Thymus (tissue), 11 donors: ENCODE measurements around the gene RABEPK. TPM values are rescaled to one million over a fixed set of nuclear protein-coding genes. Genes with fewer than 3 reads are reported as not detected.
"Not testable (repeated sequence)": the region's sequence is repeated elsewhere in the genome, so short reads cannot be mapped to it uniquely, and the experiment has no call there.

Source experiments
- DNase-seq, 9 donors: peaks; one replicate each; pipeline ENCODE4 v3.0.0-alpha.2; 2013; ENCODE audit warnings: low spot score in 9 of 9, low read depth in 6 of 9, missing footprints in 1 of 9
- H3K27ac ChIP-seq, 2 donors: one replicate each; pipeline ENCODE4 v1.5.1; 2013; ENCODE audit warnings: control low read depth in 1 of 2, low read depth in 1 of 2, low read length in 1 of 2, mild to moderate bottlenecking in 1 of 2, moderate library complexity in 1 of 2
- H3K27me3 ChIP-seq, 2 donors: one replicate each; pipeline ENCODE4 v1.5.1; 2013; ENCODE audit warnings: low read length in 1 of 2; ENCODE audit not compliant: control insufficient read depth in 2 of 2, insufficient read depth in 1 of 2
- H3K36me3 ChIP-seq, 2 donors: one replicate each; pipeline ENCODE4 v1.5.1; 2013; ENCODE audit warnings: low read length in 1 of 2, mild to moderate bottlenecking in 1 of 2, moderate library complexity in 1 of 2; ENCODE audit not compliant: control insufficient read depth in 2 of 2, insufficient read depth in 2 of 2
- H3K4me1 ChIP-seq, 2 donors: one replicate each; pipeline ENCODE4 v1.5.1; 2013; ENCODE audit warnings: low read length in 2 of 2; ENCODE audit not compliant: control insufficient read depth in 2 of 2, insufficient read depth in 2 of 2
- H3K4me3 ChIP-seq, 2 donors: one replicate each; pipeline ENCODE4 v1.5.1; 2013; ENCODE audit warnings: low read length in 2 of 2, control low read depth in 1 of 2, mild to moderate bottlenecking in 1 of 2
- H3K9me3 ChIP-seq, 2 donors: one replicate each; pipeline ENCODE4 v1.5.1; 2013; ENCODE audit warnings: low read length in 1 of 2, mild to moderate bottlenecking in 1 of 2; ENCODE audit not compliant: control insufficient read depth in 2 of 2, insufficient read depth in 1 of 2
- WGBS: extraction: QIAGEN DNeasy Blood & Tissue Kit; methylation state at CpG from one replicate; pipeline ENCODE4 v1.1.7; 2013; 5-methylcytosine and 5-hydroxymethylcytosine counted together
- polyA plus RNA-seq: library from polyadenylated mRNA; stranded (reverse); fragments of 200-250 nt; gene quantifications from one replicate; pipeline ENCODE4 v1.2.3, GENCODE V29; 2013
- total RNA-seq: library from RNA; stranded (reverse); fragments of 120-200 nt; gene quantifications from one replicate; pipeline ENCODE4 v1.2.4, GENCODE V29; 2013
- donor health status: healthy.

RABEPK gene
- total and polyA plus RNA-seq, 2 donors: 19.5 to 25.7 TPM

DNA sequence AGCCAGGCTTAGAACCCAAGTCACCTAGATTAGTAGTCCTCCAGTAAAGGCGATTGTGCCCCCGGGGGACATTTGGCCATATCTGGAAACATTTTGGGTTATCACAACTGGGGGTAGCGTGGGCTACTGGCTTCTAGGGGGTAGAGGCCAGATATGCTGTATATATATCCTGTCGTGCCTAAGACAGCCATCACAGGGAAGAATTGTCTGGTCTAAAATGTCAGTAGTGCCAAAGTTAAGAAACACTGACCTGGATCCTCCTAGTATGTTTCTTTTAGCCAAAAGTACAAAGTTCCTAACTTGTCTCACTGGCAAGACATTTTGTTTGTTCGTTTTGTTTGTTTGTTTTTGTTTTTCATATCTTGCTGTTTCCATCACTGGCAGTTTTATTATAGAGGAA is 13.8 kb downstream of the RABEPK start:
- Histone ChIP-seq H3K27ac (no peak overlapping the region), H3K27me3 (no peaks in the 10 kb centered on the region), H3K4me1 (no peaks in the 10 kb centered on the region), H3K9me3 (no peaks in the 10 kb centered on the region), H3K4me3 (no peak overlapping the region), H3K36me3 (peaks cover 13 to 15% of the 10 kb centered on the region in 2 donors)
- WGBS: 97% methylated on average over 5 of the region's 5 CpGs
- DNase-seq: no peak

DNA sequence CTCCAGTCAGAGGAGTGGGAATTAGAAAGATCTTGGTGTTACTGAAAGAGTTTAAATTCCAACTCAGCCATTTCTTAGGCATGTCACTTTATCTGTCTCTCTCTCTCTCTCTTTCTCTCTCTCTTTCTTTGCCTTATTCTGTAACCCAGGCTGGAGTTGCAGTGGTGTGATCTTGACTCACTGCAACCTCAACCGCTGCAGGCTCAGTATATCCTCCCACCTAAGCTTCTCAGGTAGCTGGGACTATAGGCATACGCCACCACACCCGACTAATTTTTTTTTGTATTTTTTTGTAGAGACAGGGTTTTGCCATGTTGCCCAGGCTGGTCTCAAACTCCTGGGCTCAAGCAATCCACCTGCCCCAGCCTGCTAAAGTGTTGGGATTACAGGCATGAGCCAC is 18.3 kb downstream of the RABEPK start:
- 99% methylated on average over 3 of the region's 3 CpGs for WGBS
- no peaks in the 10 kb centered on the region for H3K27me3 ChIP-seq
- H3K4me3 ChIP-seq: no peak overlapping the region
- DNase-seq: no peak
- H3K36me3 ChIP-seq: peaks cover 4 to 10% of the 10 kb centered on the region in 2 donors
- H3K27ac ChIP-seq: no peak overlapping the region
- no peaks in the 10 kb centered on the region for H3K4me1 ChIP-seq
- no peaks in the 10 kb centered on the region for H3K9me3 ChIP-seq

DNA sequence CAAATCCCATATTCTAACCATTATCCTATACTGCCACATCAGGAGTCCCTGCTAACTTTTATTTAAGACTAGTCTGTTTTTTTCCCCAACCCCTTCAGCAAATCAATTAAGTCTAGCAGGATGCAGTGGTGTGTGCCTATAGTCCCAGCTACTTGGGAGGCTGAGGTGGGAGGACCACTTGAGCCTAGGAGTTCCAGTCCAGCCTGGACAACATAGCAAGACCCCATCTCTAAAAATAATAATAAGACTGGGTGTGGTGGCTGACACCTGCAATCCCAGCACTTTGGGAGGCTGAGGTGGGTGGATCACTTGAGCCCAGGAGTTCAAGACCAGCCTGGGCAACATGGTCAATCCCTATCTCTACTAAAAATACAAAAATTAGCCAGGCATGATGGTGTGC is 24.5 kb downstream of the RABEPK start:
- peaks cover 9 to 20% of the 10 kb centered on the region in 2 donors for H3K36me3 ChIP-seq

DNA sequence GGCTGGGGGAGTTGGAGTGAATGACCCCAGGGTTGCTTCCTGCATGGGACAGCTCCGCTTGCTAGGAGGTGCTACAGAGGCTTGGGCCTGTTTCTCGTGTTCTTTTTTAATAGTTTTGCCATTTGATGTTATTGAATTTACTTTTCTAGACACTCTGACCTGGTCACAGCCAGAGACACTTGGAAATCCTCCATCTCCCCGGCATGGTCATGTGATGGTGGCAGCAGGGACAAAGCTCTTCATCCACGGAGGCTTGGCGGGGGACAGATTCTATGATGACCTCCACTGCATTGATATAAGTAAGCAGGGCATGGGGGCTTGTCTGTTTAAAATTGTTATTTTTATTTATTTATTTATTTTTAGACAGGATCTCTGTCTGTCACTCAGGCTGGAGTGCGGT is 27.4 kb downstream of the RABEPK start:
- DNase-seq: no peak
- H3K9me3 ChIP-seq: no peaks in the 10 kb centered on the region
- peaks cover 23% of the 10 kb centered on the region in 2 donors for H3K36me3 ChIP-seq
- H3K4me1 ChIP-seq: no peaks in the 10 kb centered on the region
- 97% methylated on average over 6 of the region's 6 CpGs for WGBS
- H3K27me3 ChIP-seq: no peaks in the 10 kb centered on the region
- no peak overlapping the region for H3K27ac ChIP-seq
- no peak overlapping the region for H3K4me3 ChIP-seq

More for the DNA sequence above, 24.5 kb downstream of the RABEPK start:
- not testable (repeated sequence) for H3K27me3 ChIP-seq, H3K9me3 ChIP-seq, H3K4me1 ChIP-seq, H3K27ac ChIP-seq, DNase-seq, H3K4me3 ChIP-seq

DNA sequence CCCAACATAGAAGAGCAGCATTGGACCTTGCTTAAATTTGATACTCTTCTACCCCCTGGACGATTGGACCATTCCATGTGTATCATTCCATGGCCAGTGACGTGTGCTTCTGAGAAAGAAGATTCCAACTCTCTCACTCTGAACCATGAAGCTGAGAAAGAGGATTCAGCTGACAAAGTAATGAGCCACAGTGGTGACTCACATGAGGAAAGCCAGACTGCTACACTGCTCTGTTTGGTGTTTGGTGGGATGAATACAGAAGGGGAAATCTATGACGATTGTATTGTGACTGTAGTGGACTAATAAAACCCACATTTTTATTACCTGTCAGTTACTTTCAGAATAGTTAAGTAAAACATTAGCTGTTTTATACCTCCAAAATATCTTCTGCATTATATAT is 33.3 kb downstream of the RABEPK start:
- 91% methylated on average over 3 of the region's 3 CpGs for WGBS
- H3K4me3 ChIP-seq: no peak overlapping the region
- H3K27ac ChIP-seq: no peak overlapping the region

DNA sequence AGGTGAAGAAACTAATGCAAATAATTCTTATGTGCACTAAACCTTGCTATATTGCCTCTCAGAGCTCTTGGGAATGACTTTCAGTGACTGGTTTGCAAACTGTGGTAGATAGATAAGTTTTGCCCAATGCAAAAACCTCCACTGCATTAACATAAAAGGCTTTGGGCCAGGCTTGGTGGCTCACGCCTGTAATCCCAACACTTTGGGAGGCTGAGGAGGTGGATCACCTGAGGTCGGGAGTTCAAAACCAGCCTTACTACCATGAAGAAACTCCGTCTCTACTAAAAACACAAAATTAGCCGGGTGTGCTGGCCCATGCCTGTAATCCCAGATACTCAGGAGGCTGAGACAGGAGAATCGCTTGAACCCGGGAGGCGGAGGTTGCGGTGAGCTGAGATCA is 33.8 kb downstream of the RABEPK start:
- not testable (repeated sequence) for H3K27ac ChIP-seq

More for the DNA sequence above, 33.3 kb downstream of the RABEPK start:
- Histone ChIP-seq H3K27me3 (no peaks in the 10 kb centered on the region), H3K4me1 (peaks cover 2 to 12% of the 10 kb centered on the region in 2 donors), H3K36me3 (peaks cover 38 to 65% of the 10 kb centered on the region in 2 donors), H3K9me3 (no peaks in the 10 kb centered on the region)
- no peak for DNase-seq

DNA sequence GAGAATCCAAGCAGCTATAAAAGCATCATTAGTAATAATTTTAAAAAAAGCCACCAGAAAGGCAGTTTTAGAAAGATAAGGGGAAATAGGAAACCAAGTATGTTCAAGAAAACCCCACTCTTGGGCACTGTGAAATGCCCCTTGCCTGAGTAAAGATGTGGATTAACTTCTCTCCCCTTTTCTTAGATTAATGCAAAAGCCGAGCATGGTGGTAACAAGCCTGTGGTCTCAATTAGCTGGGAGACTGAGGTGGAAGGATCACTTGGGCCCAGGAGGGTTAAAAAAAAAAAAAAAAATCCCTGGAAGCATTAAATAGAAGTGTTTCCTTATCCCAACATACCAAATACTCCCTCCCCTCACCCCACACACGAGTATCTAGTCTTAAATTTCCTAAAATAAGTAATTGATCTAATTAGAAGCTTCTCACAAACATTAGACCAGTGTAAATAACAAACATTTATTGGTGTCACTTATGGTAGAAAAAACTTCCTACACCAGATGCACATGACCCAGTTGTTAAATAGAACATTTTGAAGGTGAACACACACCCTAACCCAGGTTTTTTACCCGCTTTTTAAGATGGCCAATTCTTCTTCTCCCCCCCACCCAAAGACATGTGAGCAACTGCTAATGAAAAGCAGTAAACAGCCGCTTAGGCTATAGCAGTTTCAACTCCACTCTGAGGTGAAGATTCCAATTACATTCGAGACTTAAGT is 35.6 kb downstream of the RABEPK start:
- WGBS: 91% methylated on average over 5 of the region's 5 CpGs
- peaks cover 41 to 68% of the 10 kb centered on the region in 2 donors for H3K36me3 ChIP-seq
- no peaks in the 10 kb centered on the region for H3K27me3 ChIP-seq
- H3K4me3 ChIP-seq: no peak overlapping the region
- DNase-seq: no peak
- no peak overlapping the region for H3K27ac ChIP-seq
- peaks cover 2 to 22% of the 10 kb centered on the region in 2 donors for H3K4me1 ChIP-seq
- no peaks in the 10 kb centered on the region for H3K9me3 ChIP-seq

More for the DNA sequence above, 33.8 kb downstream of the RABEPK start:
- not testable (repeated sequence) for H3K9me3 ChIP-seq, H3K4me3 ChIP-seq, DNase-seq, H3K27me3 ChIP-seq
- 96% methylated on average over 8 of the region's 8 CpGs for WGBS
- H3K4me1 ChIP-seq: peaks cover 2 to 16% of the 10 kb centered on the region in 2 donors
- peaks cover 42 to 69% of the 10 kb centered on the region in 2 donors for H3K36me3 ChIP-seq

DNA sequence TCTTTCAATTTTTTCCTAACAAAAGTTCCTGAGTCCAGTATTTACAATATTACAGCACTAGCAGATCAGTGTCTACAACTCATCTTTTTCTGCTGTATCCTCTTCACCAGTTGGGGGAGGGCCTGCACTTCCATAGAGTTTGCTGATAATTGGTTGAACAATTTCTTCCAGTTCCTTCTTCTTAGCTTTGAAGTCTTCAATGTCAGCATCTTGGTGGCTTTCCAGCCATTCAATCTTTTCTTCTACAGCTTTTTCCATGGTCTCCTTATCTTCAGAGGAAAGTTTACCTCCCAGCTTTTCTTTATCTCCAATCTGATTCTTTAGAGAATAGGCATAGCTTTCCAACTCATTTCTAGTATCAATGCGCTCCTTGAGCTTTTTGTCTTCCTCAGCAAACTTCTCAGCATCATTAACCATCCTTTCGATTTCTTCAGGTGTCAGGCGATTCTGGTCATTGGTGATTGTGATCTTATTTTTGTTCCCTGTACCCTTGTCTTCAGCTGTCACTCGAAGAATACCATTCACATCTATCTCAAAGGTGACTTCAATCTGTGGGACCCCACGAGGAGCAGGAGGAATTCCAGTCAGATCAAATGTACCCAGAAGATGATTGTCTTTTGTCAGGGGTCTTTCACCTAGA is 36.3 kb downstream of the RABEPK start:
- 97% methylated on average over 5 of the region's 5 CpGs for WGBS
- not testable (repeated sequence) for DNase-seq

DNA sequence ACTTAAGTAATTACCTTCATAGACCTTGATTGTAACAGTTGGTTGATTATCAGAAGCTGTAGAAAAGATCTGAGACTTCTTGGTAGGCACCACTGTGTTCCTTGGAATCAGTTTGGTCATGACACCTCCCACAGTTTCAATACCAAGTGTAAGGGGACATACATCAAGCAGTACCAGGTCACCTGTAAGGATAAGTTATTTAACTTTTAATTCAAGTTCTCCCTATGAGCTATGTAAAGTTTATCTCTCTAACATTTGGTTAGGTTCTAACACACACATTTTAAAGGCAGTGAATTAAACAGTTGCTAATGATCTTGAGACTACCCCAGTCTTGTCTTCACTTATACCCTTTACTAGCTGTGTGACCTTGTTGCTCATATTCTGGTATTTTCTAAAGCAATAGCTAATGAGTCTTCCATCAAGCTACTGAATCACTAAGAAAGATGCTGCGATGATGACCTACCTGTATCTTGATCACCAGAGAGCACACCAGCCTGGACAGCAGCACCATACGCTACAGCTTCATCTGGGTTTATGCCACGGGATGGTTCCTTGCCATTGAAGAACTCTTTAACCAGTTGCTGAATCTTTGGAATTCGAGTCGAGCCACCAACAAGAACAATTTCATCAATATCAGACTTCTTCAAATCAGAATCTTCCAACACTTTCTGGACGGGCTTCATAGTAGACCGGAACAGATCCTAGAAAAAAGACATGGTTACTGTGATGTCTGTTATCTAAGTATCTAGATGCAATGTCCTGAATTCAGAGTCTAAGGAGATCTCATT is 38.0 kb downstream of the RABEPK start:
- H3K4me1 ChIP-seq: peaks cover 7 to 29% of the 10 kb centered on the region in 2 donors
- H3K27me3 ChIP-seq: no peaks in the 10 kb centered on the region

More for the DNA sequence above, 36.3 kb downstream of the RABEPK start:
- H3K27me3 ChIP-seq, H3K9me3 ChIP-seq, H3K4me3 ChIP-seq, H3K27ac ChIP-seq: not testable (repeated sequence)
- Histone ChIP-seq H3K4me1 (peaks cover 2 to 22% of the 10 kb centered on the region in 2 donors), H3K36me3 (peaks cover 36 to 65% of the 10 kb centered on the region in 2 donors)

More for the DNA sequence above, 38.0 kb downstream of the RABEPK start:
- no peak overlapping the region for H3K4me3 ChIP-seq
- peaks cover 30 to 62% of the 10 kb centered on the region in 2 donors for H3K36me3 ChIP-seq
- DNase-seq: no peak
- H3K9me3 ChIP-seq: no peaks in the 10 kb centered on the region
- 95% methylated on average over 7 of the region's 7 CpGs for WGBS
- H3K27ac ChIP-seq: no peak overlapping the region
